ENCODE data around the gene HLF.

The HLF gene

DNA sequence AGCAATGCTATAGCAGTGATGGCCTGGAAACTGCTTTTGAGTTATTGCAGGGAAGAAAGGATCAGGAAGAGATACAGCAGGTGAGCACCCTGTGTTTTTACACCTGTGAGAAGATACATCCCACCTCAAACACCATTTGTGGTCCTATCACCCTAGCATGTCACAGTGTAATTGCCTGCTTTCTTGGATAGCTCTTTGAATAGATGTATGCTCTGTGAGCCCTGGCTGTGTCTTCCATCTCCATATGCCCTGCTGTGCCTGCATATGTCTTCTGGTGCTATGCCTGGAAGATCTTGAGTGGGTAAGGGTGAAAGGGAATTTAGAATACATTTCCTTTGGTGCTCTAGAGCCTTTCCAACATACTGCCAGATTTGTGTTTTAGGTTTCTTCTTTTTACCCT lies 15.5 kb downstream of the HLF start:
- no peak for DNase-seq (ENCODE audit: low read depth)
- H3K4me3 ChIP-seq (ENCODE audit: low read depth, low read length) = no peak overlapping the region
- no peak for TF ChIP-seq CTCF (IDR thresholded peaks at IDR 0.05; ENCODE audit: control insufficient read depth, extremely low read depth, insufficient read depth)

DNA sequence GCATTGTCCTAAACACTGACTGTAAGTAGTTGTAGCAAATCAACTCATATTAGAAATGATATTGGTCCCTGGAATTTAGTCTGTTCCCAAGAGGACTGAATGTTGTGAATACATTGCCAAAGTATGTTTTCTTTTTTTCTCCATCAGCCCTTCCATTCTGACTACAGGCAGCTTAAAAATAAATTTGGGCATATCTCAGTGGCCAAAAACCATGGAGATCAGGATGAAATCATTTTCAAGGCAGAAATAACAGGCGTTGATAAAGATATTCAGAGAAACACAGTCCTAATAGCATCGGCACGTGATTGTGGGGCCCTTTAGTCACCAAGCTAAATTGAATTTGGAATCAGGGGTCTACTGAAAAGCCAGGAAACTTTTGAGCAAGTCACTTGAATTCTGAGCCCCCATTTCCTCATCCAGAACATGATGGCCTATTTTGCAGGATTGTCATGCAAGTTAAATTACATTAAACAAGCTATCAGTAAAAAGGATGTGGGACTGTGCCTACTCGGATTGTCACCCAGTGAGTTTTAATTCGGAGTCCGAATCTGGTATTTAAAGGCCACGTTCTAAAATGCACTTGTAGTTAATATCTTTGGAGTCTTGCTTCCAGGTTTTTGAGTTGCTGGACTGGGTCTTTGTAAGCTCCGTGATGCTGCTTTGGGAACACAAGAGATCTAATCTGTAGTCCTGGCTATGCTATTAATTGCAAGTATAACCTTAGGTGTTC lies 17.1 kb downstream of the HLF start:
- TF ChIP-seq CTCF (IDR thresholded peaks at IDR 0.05; ENCODE audit: control insufficient read depth, extremely low read depth, insufficient read depth) = no peak
- no peak for DNase-seq (ENCODE audit: low read depth)
- no peak overlapping the region for H3K4me3 ChIP-seq (ENCODE audit: low read depth, low read length)

- no peak for DNase-seq (ENCODE audit: low read depth)
- no peak overlapping the region for H3K4me3 ChIP-seq (ENCODE audit: low read depth, low read length)
- no peak for TF ChIP-seq CTCF (IDR thresholded peaks at IDR 0.05; ENCODE audit: control insufficient read depth, extremely low read depth, insufficient read depth)
Observed at GRCh38 chr17:55282379-55282702, 17.6 kb downstream of the HLF start.

DNA sequence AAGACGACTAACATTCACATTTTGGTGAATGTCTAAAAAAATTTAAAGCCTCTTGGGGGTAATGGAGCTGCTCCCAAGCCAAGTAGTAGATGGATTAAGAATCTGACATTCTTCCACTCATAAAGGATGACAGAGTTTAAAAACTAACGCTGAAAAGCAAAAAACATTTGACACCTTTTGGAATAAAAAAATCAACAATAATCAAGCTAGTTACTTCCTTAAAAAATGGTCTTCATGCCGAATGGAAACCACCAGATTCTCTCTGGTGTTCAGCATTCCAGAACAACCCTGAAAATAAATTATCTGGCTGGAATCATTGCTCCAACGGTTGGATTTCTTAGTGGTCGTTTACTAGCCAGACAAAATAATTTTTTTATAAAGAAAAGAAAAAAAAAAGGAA lies 18.0 kb downstream of the HLF start:
- no peak for DNase-seq (ENCODE audit: low read depth)
- no peak for TF ChIP-seq CTCF (IDR thresholded peaks at IDR 0.05; ENCODE audit: control insufficient read depth, extremely low read depth, insufficient read depth)

GRCh38 chr17:55283256-55283965 lies 18.7 kb downstream of the HLF start:
- no peak for DNase-seq (ENCODE audit: low read depth)
- no peak for TF ChIP-seq CTCF (IDR thresholded peaks at IDR 0.05; ENCODE audit: control insufficient read depth, extremely low read depth, insufficient read depth)
- H3K4me3 ChIP-seq (ENCODE audit: low read depth, low read length) = no peak overlapping the region

More for the DNA sequence above, 18.0 kb downstream of the HLF start:
- no peak overlapping the region for H3K4me3 ChIP-seq (ENCODE audit: low read depth, low read length)

- TF ChIP-seq CTCF (IDR thresholded peaks at IDR 0.05; ENCODE audit: control insufficient read depth, extremely low read depth, insufficient read depth) = no peak
- no peak overlapping the region for H3K4me3 ChIP-seq (ENCODE audit: low read depth, low read length)
- DNase-seq (ENCODE audit: low read depth) = no peak
Observed at GRCh38 chr17:55284001-55284884, 19.5 kb downstream of the HLF start.
